H1 (cell line): ENCODE measurements around the gene ATP6V0D1. TPM values are rescaled to one million over a fixed set of nuclear protein-coding genes. Genes with fewer than 3 reads are reported as not detected.

Experiments
- CTCF ChIA-PET: fragments of 300-600 bp; sonication (Branson Sonifier 250); formaldehyde crosslinking; loops from one replicate; lab custom pipeline; 2021; ENCODE audit not compliant: partially characterized antibody; lab: Charles Lee
- POLR2A ChIA-PET: fragments of 300-600 bp; sonication (Branson Sonifier 250); formaldehyde crosslinking; loops from one replicate; lab custom pipeline; 2021; ENCODE audit warnings: inconsistent platforms; ENCODE audit not compliant: partially characterized antibody; lab: Charles Lee
- DNase-seq, 2 experiments: peaks; one replicate each; pipeline versions ENCODE4 v3.0.0 to v3.0.0-alpha.2; 2010 to 2022; ENCODE audit warnings: low spot score in 2 of 2, low read depth in 1 of 2, mixed read lengths in 1 of 2
- FAIRE-seq: peaks from 2 replicates; lab custom pipeline; 2011; peaks lifted over from hg19 to GRCh38; lab: Jason Lieb, UNC
- H2AFZ ChIP-seq: 2 replicates; pipeline ENCODE4 v1.8.1; 2012; ENCODE audit warnings: low read length, inconsistent platforms
- H2AK5ac ChIP-seq: 2 replicates; pipeline ENCODE4 v1.6.1; 2013; ENCODE audit warnings: low read depth, low read length
- H2BK120ac ChIP-seq: replicated peaks from 2 replicates; pipeline ENCODE3; 2013; ENCODE audit warnings: low read depth, low read length, inconsistent platforms
- H2BK12ac ChIP-seq: 2 replicates; pipeline ENCODE4 v1.6.1; 2013; ENCODE audit warnings: low read depth, low read length
- H2BK15ac ChIP-seq: 2 replicates; pipeline ENCODE4 v1.6.1; 2013; ENCODE audit warnings: low read length
- H2BK20ac ChIP-seq: 2 replicates; pipeline ENCODE4 v1.6.1; 2013; ENCODE audit warnings: low read length
- H2BK5ac ChIP-seq: 2 replicates; pipeline ENCODE4 v1.6.1; 2013; ENCODE audit warnings: low read depth, low read length
- H3K14ac ChIP-seq: 2 replicates; pipeline ENCODE4 v1.6.1; 2013; ENCODE audit warnings: inconsistent platforms; ENCODE audit not compliant: insufficient read length
- H3K18ac ChIP-seq: 2 replicates; pipeline ENCODE4 v1.6.1; 2013; ENCODE audit warnings: low read length; ENCODE audit errors: extremely low read depth
- H3K23ac ChIP-seq: 2 replicates; pipeline ENCODE4 v1.6.1; 2013; ENCODE audit warnings: inconsistent platforms; ENCODE audit not compliant: insufficient read length
- H3K23me2 ChIP-seq: 2 replicates; pipeline ENCODE4 v1.6.1; 2013; ENCODE audit warnings: low read depth, low read length
- H3K27ac ChIP-seq: 2 replicates; pipeline ENCODE4 v1.6.1; 2011; ENCODE audit warnings: low read depth, low read length, inconsistent platforms
- H3K27me3 ChIP-seq, 4 experiments: replicated peaks in 1 of 4; 1 replicate in 1 of 4; 2 replicates in 3 of 4; pipeline versions ENCODE4 v1.6.1 to v1.8.1; 2011 to 2013; ENCODE audit warnings: low read length in 3 of 4, mild to moderate bottlenecking in 3 of 4, inconsistent platforms in 2 of 4, mixed read lengths in 2 of 4, moderate library complexity in 1 of 4; ENCODE audit not compliant: control insufficient read depth in 3 of 4, insufficient read depth in 3 of 4; ENCODE audit errors: extremely low read depth in 1 of 4
- H3K36me3 ChIP-seq, 4 experiments: 2 replicates each; pipeline versions ENCODE4 v1.6.1 to v1.8.1; 2011 to 2013; ENCODE audit warnings: mild to moderate bottlenecking in 4 of 4, low read length in 3 of 4, moderate library complexity in 2 of 4, control low read depth in 1 of 4, inconsistent platforms in 1 of 4; ENCODE audit not compliant: insufficient read depth in 4 of 4, control insufficient read depth in 2 of 4
- H3K4ac ChIP-seq: replicated peaks from 2 replicates; pipeline ENCODE3; 2013; ENCODE audit warnings: low read length, low read depth, mixed read lengths, inconsistent platforms; ENCODE audit not compliant: insufficient read length
- H3K4me1 ChIP-seq, 4 experiments: replicated peaks in 1 of 4; 1 replicate in 1 of 4; 2 replicates in 3 of 4; pipeline versions ENCODE4 v1.6.1 to v1.8.1; 2011 to 2013; ENCODE audit warnings: low read length in 3 of 4, inconsistent platforms in 2 of 4, mixed read lengths in 1 of 4; ENCODE audit not compliant: insufficient read depth in 4 of 4, control insufficient read depth in 3 of 4
- H3K4me2 ChIP-seq, 2 experiments: 2 replicates each; pipeline versions ENCODE4 v1.6.1 to v1.8.1; 2011 to 2013; ENCODE audit warnings: low read depth in 2 of 2, low read length in 2 of 2, control low read depth in 1 of 2, inconsistent platforms in 1 of 2, mild to moderate bottlenecking in 1 of 2; ENCODE audit not compliant: insufficient read depth in 1 of 2
- H3K4me3 ChIP-seq, 4 experiments: fragments of 200-600, 300-600 bp in 1 of 4; sonication (generic), shearing (Covaris generic), sonication (Bioruptor Twin) in 1 of 4; 2 replicates each; pipeline versions ENCODE4 v1.5.1 to v1.8.1; 2011 to 2016; ENCODE audit warnings: low read length in 4 of 4, low read depth in 3 of 4, control low read depth in 2 of 4, inconsistent platforms in 2 of 4, mild to moderate bottlenecking in 2 of 4, mixed read lengths in 1 of 4, moderate library complexity in 1 of 4; ENCODE audit not compliant: insufficient read depth in 2 of 4; ENCODE audit errors: extremely low read depth in 1 of 4
- H3K56ac ChIP-seq: replicated peaks from 2 replicates; pipeline ENCODE3; 2013; ENCODE audit warnings: low read depth, mild to moderate bottlenecking, mixed read lengths, low read length, inconsistent platforms; ENCODE audit not compliant: insufficient read length
- H3K79me1 ChIP-seq: 2 replicates; pipeline ENCODE4 v1.6.1; 2013; ENCODE audit warnings: low read depth, low read length, control low read depth
- H3K79me2 ChIP-seq, 2 experiments: 2 replicates each; pipeline versions ENCODE4 v1.6.1 to v1.8.1; 2012 to 2013; ENCODE audit warnings: low read length in 2 of 2, mild to moderate bottlenecking in 2 of 2, inconsistent platforms in 1 of 2; ENCODE audit not compliant: insufficient read depth in 2 of 2, control insufficient read depth in 1 of 2
- H3K9ac ChIP-seq, 4 experiments: replicated peaks in 1 of 4; 1 replicate in 1 of 4; 2 replicates in 3 of 4; pipeline versions ENCODE4 v1.6.1 to v1.8.1; 2011 to 2013; ENCODE audit warnings: low read depth in 3 of 4, low read length in 3 of 4, control low read depth in 2 of 4, mild to moderate bottlenecking in 2 of 4, moderate library complexity in 2 of 4, inconsistent platforms in 1 of 4; ENCODE audit errors: extremely low read depth in 1 of 4
- H3K9me3 ChIP-seq, 2 experiments: 2 replicates each; pipeline versions ENCODE4 v1.6.1 to v1.8.1; 2012 to 2013; ENCODE audit warnings: mild to moderate bottlenecking in 2 of 2, moderate library complexity in 2 of 2, control low read depth in 1 of 2, inconsistent platforms in 1 of 2, low read depth in 1 of 2, low read length in 1 of 2, mixed read lengths in 1 of 2; ENCODE audit not compliant: insufficient read depth in 2 of 2
- H4K20me1 ChIP-seq, 2 experiments: replicated peaks in 1 of 2; 2 replicates each; pipeline versions ENCODE3 to v1.8.1; 2011 to 2013; ENCODE audit warnings: inconsistent platforms in 2 of 2, low read length in 2 of 2, mild to moderate bottlenecking in 1 of 2; ENCODE audit not compliant: insufficient read depth in 2 of 2, control insufficient read depth in 1 of 2
- H4K5ac ChIP-seq: 2 replicates; pipeline ENCODE4 v1.6.1; 2013; ENCODE audit warnings: low read length, low read depth, mixed read lengths, inconsistent platforms; ENCODE audit not compliant: insufficient read length
- H4K8ac ChIP-seq: 2 replicates; pipeline ENCODE4 v1.8.0; 2013; ENCODE audit warnings: mild to moderate bottlenecking, moderate library complexity, low read length, inconsistent platforms; ENCODE audit not compliant: insufficient read depth; ENCODE audit errors: extremely low read depth
- H4K91ac ChIP-seq: replicated peaks from 2 replicates; pipeline ENCODE3; 2013; ENCODE audit warnings: low read length, mixed read lengths, inconsistent platforms; ENCODE audit not compliant: insufficient read length
- BRCA1 ChIP-seq: IDR thresholded peaks from 2 replicates; pipeline ENCODE4 v1.6.1; 2012; ENCODE audit warnings: low read depth, low read length, improper control_type of control experiment
- CTBP2 ChIP-seq: IDR thresholded peaks from 2 replicates; pipeline ENCODE4 v1.7.0; 2011; ENCODE audit warnings: borderline replicate concordance, mild to moderate bottlenecking, moderate library complexity, mixed read lengths, low read length; ENCODE audit not compliant: insufficient read depth, insufficient read length
- RNF2 ChIP-seq: fragments of 200-900, 300-1000 bp; sonication (generic); IDR thresholded peaks from 2 replicates; pipeline ENCODE4 v1.7.1; 2016; ENCODE audit warnings: borderline replicate concordance, low read depth, mild to moderate bottlenecking, antibody characterized with exemption, low read length; ENCODE audit not compliant: poor library complexity, severe bottlenecking; ENCODE audit errors: missing control alignments
- TAF1 ChIP-seq: IDR thresholded peaks from 2 replicates; pipeline ENCODE4 v1.6.1; 2011; ENCODE audit warnings: mild to moderate bottlenecking, low read depth, low read length
- TBP ChIP-seq: IDR thresholded peaks from 2 replicates; pipeline ENCODE4 v1.6.1; 2011; ENCODE audit warnings: low read depth, low read length, improper control_type of control experiment
- WGBS, 2 experiments: shearing (Covaris generic) in 1 of 2; methylation state at CpG; one replicate each; pipeline versions ENCODE4 v1.1.6 to v1.1.7; 2013 to 2015; ENCODE audit warnings: low lambda C conversion rate in 2 of 2, mixed read lengths in 2 of 2, inconsistent platforms in 1 of 2, low coverage in 1 of 2, missing lambda C conversion rate in 1 of 2; ENCODE audit not compliant: insufficient replicate concordance in 2 of 2, insufficient coverage in 1 of 2, insufficient read length in 1 of 2; ENCODE audit errors: extremely low coverage in 1 of 2, missing lambda C conversion rate in 1 of 2; 5-methylcytosine and 5-hydroxymethylcytosine counted together
- polyA plus RNA-seq, 7 experiments: library from polyadenylated mRNA; depleted of rRNA in 3 of 7; stranded (reverse) in 5 of 7; unstranded in 2 of 7; fragments of >200 nt in 5 of 7; fragments of 200-250 nt in 2 of 7; gene quantifications; 1 replicate in 5 of 7; 2 replicates in 1 of 7; 4 replicates in 1 of 7; pipeline versions ENCODE4 v1.2.1 to v1.2.3, GENCODE V29; 2011 to 2013; ENCODE audit warnings: missing spikeins in 2 of 7, mixed read lengths in 2 of 7
- total RNA-seq: library from RNA; stranded (reverse); fragmentation: NEBNext Ultra II Directional; extraction: Animal tissue kit (Norgen Biotek cat#: 25700); gene quantifications from 2 replicates; pipeline ENCODE4 v1.2.1, GENCODE V29; 2021

ATP6V0D1 gene
- total and polyA plus RNA-seq, 2 of the 8 experiments (the other 6 are each of a cell fraction or from before 2014, with no cell fraction given): 47.3 to 134 TPM

DNA sequence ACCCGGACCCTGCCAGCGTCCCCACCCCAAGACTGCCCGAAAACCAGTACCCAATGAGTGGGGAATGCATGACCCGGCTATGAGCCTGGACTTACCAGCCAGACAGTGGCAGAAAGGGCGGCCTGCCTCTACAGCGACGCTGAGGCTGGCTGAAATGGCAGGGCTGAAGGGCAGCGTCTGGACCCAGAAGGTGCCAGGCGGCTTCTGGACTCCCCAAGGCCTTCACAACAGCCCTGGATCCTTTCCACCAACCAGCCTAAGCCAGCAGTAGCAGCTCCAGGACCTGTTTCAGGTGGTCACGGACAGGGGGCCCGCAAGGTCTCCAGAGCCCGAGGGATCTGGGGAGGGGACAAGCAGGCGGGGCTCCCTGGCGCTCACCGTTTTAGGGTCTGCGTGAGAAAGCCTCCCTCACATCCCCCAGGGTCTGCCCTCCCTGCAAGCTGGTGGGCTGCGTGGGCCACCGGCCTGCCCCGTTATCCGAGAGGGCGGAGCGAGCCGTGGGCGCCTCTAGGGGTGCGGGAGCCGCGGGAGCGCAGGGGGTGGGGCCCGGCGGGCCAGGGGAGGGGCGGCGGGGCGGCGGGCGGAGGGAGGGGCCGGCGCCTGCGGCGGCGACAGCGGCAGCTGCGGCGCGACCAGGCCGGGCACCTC is 47.4 kb upstream of the ATP6V0D1 start, which contains the start of gene RIPOR1:
RIPOR1 (plus strand) TSS at position 608 of the 648 bp plus-strand sequence. CDS start 9,618 bp downstream, outside the sequence.
- Histone ChIP-seq H3K56ac (no peak within 1 kb of the TSS), H3K4me1 (peaks cover 0 to 12% (median 8%) of the 10 kb centered on the region in 4 experiments; a peak in 6 of 7 replicates), H3K79me2 (no peaks in the 10 kb centered on the region), H3K23ac (no peak within 1 kb of the TSS), H2AK5ac (0 out of 2 replicates have a peak within 1 kb of the TSS, but pooled peaks have one; percentile 48), H2AFZ (peak within 1 kb of the TSS; percentile 6; the same call in 1 of the 2 replicates), H3K14ac (no peak within 1 kb of the TSS), H3K27ac (no peak within 1 kb of the TSS), H3K23me2 (peaks cover 16% of the 10 kb centered on the region; the same call in 1 of the 2 replicates), H3K9me3 (no peaks in the 10 kb centered on the region), H4K91ac (peak within 1 kb of the TSS; percentile 56), H3K79me1 (no peaks in the 10 kb centered on the region), H3K27me3 (peaks cover 58 to 99% (median 91%) of the 10 kb centered on the region in 4 experiments), H4K5ac (no peak within 1 kb of the TSS), H2BK20ac (peak within 1 kb of the TSS; percentile 5; the same call in 1 of the 2 replicates), H2BK15ac (0 out of 2 replicates have a peak within 1 kb of the TSS, but pooled peaks have one; percentile 53), H3K9ac (no peak within 1 kb of the TSS; a peak in 1 of 7 replicates), H4K20me1 (peaks cover 4 to 18% of the 10 kb centered on the region in 2 experiments), H3K4ac (no peak within 1 kb of the TSS), H4K8ac (peak within 1 kb of the TSS; percentile 72), H2BK120ac (no peak within 1 kb of the TSS), H2BK12ac (peak within 1 kb of the TSS; percentile 39; the same call in 1 of the 2 replicates), H3K18ac (peak within 1 kb of the TSS; percentile 78), H3K4me2 (peak within 1 kb of the TSS; percentile 85 to 92), H3K36me3 (no peaks in the 10 kb centered on the region), H2BK5ac (no peak within 1 kb of the TSS), H3K4me3 (peak within 1 kb of the TSS; percentile 32 to 68 (median 48))
- ChIA-PET POLR2A (interaction anchor here (1.5 to 3.0 kb wide), 5 partner anchors 11 to 120 kb away, joined by 4 to 14 read pairs (median 5); no protein-coding TSS in a partner anchor), CTCF (interaction anchor here (0.6 to 2.9 kb wide), 9 partner anchors 12 to 287 kb away, joined by 3 to 12 read pairs (median 4); partner anchors contain the start of genes ACD and CARMIL2)
- FAIRE-seq: no peak
- WGBS, 2 experiments: 28% methylated on average over 23 of the region's 45 CpGs; no CpG with 5 or more reads in 1 of the 2 experiments
- TF ChIP-seq TBP (peak; percentile 33; the same call in 1 of the 2 replicates), BRCA1 (no peak), TAF1 (peak; percentile 49; the same call in 1 of the 2 replicates), RNF2 (no peak), CTBP2 (no peak)
- DNase-seq: peak in 1 of 2 experiments; percentile 67
